HepG2 (cell line): ENCODE measurements around the gene SERHL2. TPM values are rescaled to one million over a fixed set of nuclear protein-coding genes. Genes with fewer than 3 reads are reported as not detected.

Experiments
- ATF6 ChIP-seq: sonication (generic); formaldehyde crosslinking; conservative IDR thresholded peaks from 2 replicates; pipeline ENCODE4 v1.4.0; 2020; ENCODE audit warnings: missing genetic modification reagents
- CHCHD3 ChIP-seq: sonication (generic); formaldehyde crosslinking; IDR thresholded peaks from 2 replicates; pipeline ENCODE4 v1.8.0; 2022; ENCODE audit warnings: mild to moderate bottlenecking, missing genetic modification reagents, moderate library complexity
- EP300 ChIP-seq, 3 experiments: sonication (generic) in 1 of 3; formaldehyde crosslinking in 1 of 3; IDR thresholded peaks; 2 replicates each; pipeline versions ENCODE4 v1.5.1 to v1.6.1; 2011 to 2020; ENCODE audit warnings: low read depth in 2 of 3, low read length in 2 of 3, borderline replicate concordance in 1 of 3, improper control_type of control experiment in 1 of 3, mild to moderate bottlenecking in 1 of 3, missing genetic modification reagents in 1 of 3, moderate library complexity in 1 of 3
- HDAC1 ChIP-seq: sonication (generic); formaldehyde crosslinking; IDR thresholded peaks from 2 replicates; pipeline ENCODE4 v1.5.1; 2020; ENCODE audit warnings: mild to moderate bottlenecking, missing genetic modification reagents
- IRF2 ChIP-seq: IDR thresholded peaks from 2 replicates; pipeline ENCODE4 v1.6.1; 2018; ENCODE audit warnings: missing genetic modification reagents, missing compliant biosample characterization
- ISX ChIP-seq: sonication (generic); formaldehyde crosslinking; conservative IDR thresholded peaks from 2 replicates; pipeline ENCODE4 v1.5.0; 2020; ENCODE audit warnings: missing genetic modification reagents
- JARID2 ChIP-seq: sonication (generic); formaldehyde crosslinking; IDR thresholded peaks from 2 replicates; pipeline ENCODE4 v1.8.1; 2023; ENCODE audit warnings: missing genetic modification reagents, inconsistent platforms; ENCODE audit not compliant: insufficient replicate concordance
- PHF8 ChIP-seq: sonication (generic); formaldehyde crosslinking; IDR thresholded peaks from 2 replicates; pipeline ENCODE4 v1.5.0; 2020; ENCODE audit warnings: missing genetic modification reagents
- PRDM10 ChIP-seq: sonication (generic); formaldehyde crosslinking; IDR thresholded peaks from 2 replicates; pipeline ENCODE4 v1.4.0; 2020; ENCODE audit warnings: low read depth, missing genetic modification reagents
- RBFOX2 ChIP-seq: fragments of 200-400 bp; formaldehyde crosslinking; IDR thresholded peaks from 2 replicates; pipeline ENCODE4 v1.6.1; 2017; ENCODE audit warnings: low read depth, mild to moderate bottlenecking, low read length
- SIX4 ChIP-seq: sonication (generic); formaldehyde crosslinking; IDR thresholded peaks from 2 replicates; pipeline ENCODE4 v1.4.0; 2020; ENCODE audit warnings: missing genetic modification reagents
- SNAPC2 ChIP-seq: sonication (generic); formaldehyde crosslinking; IDR thresholded peaks from 2 replicates; pipeline ENCODE4 v1.8.1; 2022; ENCODE audit warnings: mild to moderate bottlenecking, missing genetic modification reagents
- XRCC5 ChIP-seq: fragments of 200-400 bp; formaldehyde crosslinking; optimal IDR thresholded peaks from 2 replicates; pipeline ENCODE3; 2017; ENCODE audit warnings: mild to moderate bottlenecking, low read length
- ZBTB26 ChIP-seq: IDR thresholded peaks from 2 replicates; pipeline ENCODE4 v1.6.1; 2016; ENCODE audit warnings: missing compliant biosample characterization, missing genetic modification reagents, borderline replicate concordance
- ZFP36L2 ChIP-seq: sonication (generic); formaldehyde crosslinking; IDR thresholded peaks from 2 replicates; pipeline ENCODE4 v1.4.0; 2020; ENCODE audit warnings: missing genetic modification reagents
- ZMYM3 ChIP-seq: sonication (generic); formaldehyde crosslinking; IDR thresholded peaks from 2 replicates; pipeline ENCODE4 v1.5.1; 2020; ENCODE audit warnings: mild to moderate bottlenecking, missing genetic modification reagents
- ZNF251 ChIP-seq: sonication (generic); formaldehyde crosslinking; IDR thresholded peaks from 2 replicates; pipeline ENCODE4 v1.9.0; 2021; ENCODE audit warnings: mild to moderate bottlenecking, missing genetic modification reagents
- ZNF781 ChIP-seq: sonication (generic); formaldehyde crosslinking; IDR thresholded peaks from 2 replicates; pipeline ENCODE4 v1.5.1; 2020; ENCODE audit warnings: borderline replicate concordance, mild to moderate bottlenecking, missing genetic modification reagents; ENCODE audit errors: not compliant biosample characterization
- polyA plus RNA-seq, 8 experiments: library from polyadenylated mRNA; depleted of rRNA in 3 of 8; stranded (reverse) in 7 of 8; unstranded in 1 of 8; fragments of >200 nt; fragmentation: Illumina TruSeq in 4 of 8; extraction: Trizol in 4 of 8; gene quantifications; 2 replicates each; pipeline versions ENCODE4 v1.2.1 to v1.2.3, GENCODE V29; 2011 to 2016; ENCODE audit warnings: low read depth in 4 of 8, missing spikeins in 1 of 8, mixed read lengths in 1 of 8; ENCODE audit not compliant: insufficient read depth in 1 of 8
- total RNA-seq, 5 experiments: library from RNA; depleted of rRNA; stranded (reverse); fragments of >200 nt; fragmentation: Illumina TruSeq; extraction: Trizol; gene quantifications; 2 replicates each; pipeline ENCODE4 v1.2.3, GENCODE V29; 2016; ENCODE audit warnings: low read depth in 1 of 5
- TF ChIP-seq, protein P1 (sequence below): sonication (generic); formaldehyde crosslinking; IDR thresholded peaks from 2 replicates; pipeline ENCODE4 v1.5.0; 2020; ENCODE audit warnings: mild to moderate bottlenecking, missing genetic modification reagents

The SERHL2 gene
- total and polyA plus RNA-seq, 2 of the 13 experiments (the other 11 are each of a cell fraction or from before 2014, with no cell fraction given): 1.0 to 1.8 TPM

- TF ChIP-seq JARID2 (CRISPR knock-in tag): peak; percentile 67
- peak; percentile 79; the same call in 1 of the 2 replicates for TF ChIP-seq ISX (CRISPR knock-in tag)
- peak; percentile 77 for TF ChIP-seq PHF8 (CRISPR knock-in tag)
- TF ChIP-seq ZNF251 (CRISPR knock-in tag): no peak
- TF ChIP-seq ZMYM3 (CRISPR knock-in tag): no peak; the same call in 1 of the 2 replicates
- TF ChIP-seq PRDM10 (CRISPR knock-in tag): no peak
- peak; percentile 84; the same call in 1 of the 2 replicates for TF ChIP-seq ZFP36L2 (CRISPR knock-in tag)
- TF ChIP-seq, protein P1, sequence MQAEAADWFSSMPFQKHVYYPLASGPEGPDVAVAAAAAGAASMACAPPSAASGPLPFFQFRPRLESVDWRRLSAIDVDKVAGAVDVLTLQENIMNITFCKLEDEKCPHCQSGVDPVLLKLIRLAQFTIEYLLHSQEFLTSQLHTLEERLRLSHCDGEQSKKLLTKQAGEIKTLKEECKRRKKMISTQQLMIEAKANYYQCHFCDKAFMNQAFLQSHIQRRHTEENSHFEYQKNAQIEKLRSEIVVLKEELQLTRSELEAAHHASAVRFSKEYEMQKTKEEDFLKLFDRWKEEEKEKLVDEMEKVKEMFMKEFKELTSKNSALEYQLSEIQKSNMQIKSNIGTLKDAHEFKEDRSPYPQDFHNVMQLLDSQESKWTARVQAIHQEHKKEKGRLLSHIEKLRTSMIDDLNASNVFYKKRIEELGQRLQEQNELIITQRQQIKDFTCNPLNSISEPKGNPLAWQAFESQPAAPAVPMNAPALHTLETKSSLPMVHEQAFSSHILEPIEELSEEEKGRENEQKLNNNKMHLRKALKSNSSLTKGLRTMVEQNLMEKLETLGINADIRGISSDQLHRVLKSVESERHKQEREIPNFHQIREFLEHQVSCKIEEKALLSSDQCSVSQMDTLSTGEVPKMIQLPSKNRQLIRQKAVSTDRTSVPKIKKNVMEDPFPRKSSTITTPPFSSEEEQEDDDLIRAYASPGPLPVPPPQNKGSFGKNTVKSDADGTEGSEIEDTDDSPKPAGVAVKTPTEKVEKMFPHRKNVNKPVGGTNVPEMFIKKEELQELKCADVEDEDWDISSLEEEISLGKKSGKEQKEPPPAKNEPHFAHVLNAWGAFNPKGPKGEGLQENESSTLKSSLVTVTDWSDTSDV (CRISPR knock-in tag): 0 out of 2 replicates have a peak, but pooled peaks have one; percentile 52
- TF ChIP-seq XRCC5: no peak
- peak; percentile 74 for TF ChIP-seq SIX4 (CRISPR knock-in tag)
- TF ChIP-seq HDAC1 (CRISPR knock-in tag): peak; percentile 77; the same call in 1 of the 2 replicates
- TF ChIP-seq CHCHD3: 0 out of 2 replicates have a peak, but pooled peaks have one; percentile 91
- peak; percentile 89 for TF ChIP-seq RBFOX2
- peak; percentile 100 for TF ChIP-seq SNAPC2 (CRISPR knock-in tag)
- TF ChIP-seq ZNF781: peak; percentile 92
- peak; percentile 13 to 71; a peak in 2 of 4 replicates for TF ChIP-seq EP300 (IDR thresholded peaks at IDR 0.05; ENCODE audit: low read depth in 2 of 2, low read length in 2 of 2)
- peak; percentile 92 for TF ChIP-seq EP300 (CRISPR knock-in tag; IDR thresholded peaks at IDR 0.05; ENCODE audit: borderline replicate concordance)
- peak; percentile 88; the same call in 1 of the 2 replicates for TF ChIP-seq ATF6 (CRISPR knock-in tag)
- TF ChIP-seq IRF2 (CRISPR knock-in tag): peak; percentile 90
- TF ChIP-seq ZBTB26: no peak
Measured at GRCh38 chr22:42615092-42615859, 61.5 kb downstream of the SERHL2 start (continued).
